KG1 (cell line): ENCODE measurements around the gene RDH5.
A peak's percentile ranks its signal among the peaks of the same experiment; 100 is the strongest.

Source experiments
- DNase-seq: peaks from one replicate; lab custom pipeline; 2025; lab: John Stamatoyannopoulos, UW

The RDH5 gene

DNA sequence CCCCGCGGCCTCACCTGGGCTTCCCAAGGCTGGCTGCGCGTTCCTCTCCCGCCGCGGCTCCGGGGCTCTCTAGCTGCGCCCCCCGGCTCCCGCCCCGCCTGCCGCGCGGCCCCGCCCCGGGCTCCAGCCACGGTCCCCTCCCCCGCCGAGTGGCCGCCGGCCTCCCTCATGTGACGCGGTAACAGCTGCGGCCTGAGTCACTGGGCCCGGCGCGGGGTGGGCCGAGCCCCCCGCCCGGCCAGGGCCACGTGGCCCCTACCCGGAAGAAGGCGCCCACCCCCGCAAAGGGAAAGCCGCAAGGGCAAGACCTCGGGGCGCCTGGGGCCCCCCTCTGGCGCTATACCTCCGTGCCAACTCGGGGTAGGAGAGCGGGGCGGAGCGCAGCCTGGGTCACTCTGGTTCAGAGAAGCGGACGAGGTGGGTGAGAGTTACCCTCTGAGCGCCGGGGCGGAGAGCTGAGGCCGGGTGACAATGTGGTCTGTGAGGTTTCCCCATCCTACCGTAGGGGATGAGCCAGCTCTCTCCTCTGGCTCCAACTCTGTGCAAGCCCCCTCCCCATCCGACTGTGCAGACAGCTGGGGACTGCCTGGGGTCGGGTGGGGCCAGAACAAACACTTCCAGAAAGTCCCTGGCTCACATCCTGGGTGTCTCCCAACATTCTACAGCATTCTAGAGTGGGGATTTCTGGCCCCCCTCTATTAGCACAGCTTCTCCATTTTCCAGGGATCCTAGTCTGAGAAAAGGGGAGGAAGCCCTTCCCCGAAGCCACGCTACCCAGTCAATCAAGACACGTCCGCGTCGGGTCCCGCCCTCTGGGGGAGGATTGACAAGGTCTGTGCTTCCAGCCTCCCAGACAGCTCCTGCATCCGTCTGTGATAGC lies 9.0 kb downstream of the RDH5 start, which contains the start of gene CD63:
CD63 (minus strand) TSS at position 71 of the 880 bp plus-strand sequence. CDS start 668 bp downstream, outside the sequence.
- DNase-seq = peak; percentile 55

DNA sequence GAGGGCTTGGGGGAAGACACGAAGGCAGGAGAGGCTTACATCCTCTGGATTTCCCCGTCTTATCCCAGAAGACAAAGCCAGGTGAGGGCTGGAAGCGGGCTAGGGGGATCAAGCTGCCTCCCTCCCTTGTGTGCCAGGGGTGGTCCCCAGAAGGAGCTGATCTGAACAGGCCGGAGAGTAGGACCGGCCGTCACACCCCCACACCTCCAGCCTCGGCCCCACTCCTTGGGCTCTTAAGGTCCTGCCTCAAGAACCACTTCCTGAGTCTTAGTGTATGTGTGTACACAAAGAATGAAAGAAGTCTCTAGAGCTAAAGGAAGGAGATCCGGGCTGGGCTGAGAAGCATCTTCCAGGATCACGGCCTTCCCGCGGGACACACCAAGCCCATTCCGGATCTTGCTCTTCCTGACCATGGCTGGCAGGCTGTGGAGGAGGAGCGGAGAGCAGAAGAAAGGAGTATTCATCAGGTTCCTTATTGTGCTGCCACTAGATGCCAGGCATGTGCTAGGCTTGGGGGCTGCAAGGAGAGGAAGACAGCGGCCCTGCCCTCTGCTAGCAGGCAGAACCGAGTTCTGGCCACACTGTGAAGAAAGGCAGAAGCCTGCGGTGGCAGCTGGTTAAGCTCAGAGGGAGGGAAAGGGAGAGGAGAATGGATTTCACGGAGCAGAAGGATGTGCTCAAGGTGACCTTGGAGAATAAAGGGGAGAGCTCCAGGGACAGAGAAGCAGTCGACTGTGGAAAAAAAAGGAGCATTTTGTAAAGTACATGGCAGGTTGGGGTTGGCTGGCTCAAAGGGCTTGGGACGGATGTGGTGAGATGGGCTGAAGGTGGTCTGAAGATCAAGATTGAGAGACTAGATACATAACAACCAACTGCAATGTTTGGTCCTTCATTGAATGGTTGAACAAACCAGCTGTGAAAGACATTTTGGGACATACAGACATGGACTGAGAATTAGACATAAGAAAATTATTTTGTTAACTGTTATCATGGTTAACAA lies 9.9 kb downstream of the RDH5 start:
- no peak for DNase-seq

DNA sequence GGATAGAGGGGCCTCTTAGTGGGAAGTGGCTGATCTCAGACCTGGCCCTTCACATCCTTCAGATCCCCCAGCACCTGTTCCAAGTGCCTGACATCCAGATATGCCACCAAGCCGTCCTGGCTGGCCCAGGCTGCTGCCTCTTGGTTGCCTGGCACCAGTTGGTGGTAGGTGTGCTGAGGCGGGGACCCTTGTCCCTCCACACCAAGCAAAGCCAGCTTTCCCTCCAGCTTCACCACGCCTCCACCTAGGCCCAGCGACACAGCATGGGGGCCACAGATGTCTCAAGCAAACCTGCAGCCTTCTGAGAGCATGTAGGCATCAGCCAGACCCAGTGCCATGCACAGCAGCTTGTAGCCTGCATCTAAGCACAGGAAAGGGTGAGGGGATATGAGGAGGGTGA lies 12.1 kb downstream of the RDH5 start:
- no peak for DNase-seq

DNA sequence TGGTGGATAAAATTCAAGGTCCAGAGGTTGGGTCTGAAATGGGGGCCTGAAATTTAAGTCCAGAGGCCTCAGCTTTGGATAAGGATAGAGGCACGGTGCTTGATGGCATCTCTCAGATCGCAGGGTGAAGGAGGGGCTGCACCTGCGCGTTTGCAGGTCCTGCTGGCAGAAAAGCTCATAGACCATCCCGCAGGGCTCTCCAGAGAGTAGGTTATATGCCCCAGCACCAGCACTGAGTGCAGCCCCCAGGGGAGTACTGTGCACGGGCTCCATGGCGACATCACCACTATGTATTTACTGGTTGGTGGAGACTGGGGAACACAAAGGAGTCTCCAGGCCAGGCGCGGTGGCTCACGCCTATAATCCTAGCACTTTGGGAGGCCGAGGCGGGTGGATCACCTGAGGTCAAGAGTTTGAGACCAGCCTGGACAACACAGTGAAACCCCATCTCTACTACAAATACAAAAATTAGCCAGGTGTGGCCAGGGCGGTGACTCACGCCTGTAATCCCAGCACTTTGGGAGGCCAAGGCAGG lies 12.9 kb downstream of the RDH5 start:
- no peak for DNase-seq

DNA sequence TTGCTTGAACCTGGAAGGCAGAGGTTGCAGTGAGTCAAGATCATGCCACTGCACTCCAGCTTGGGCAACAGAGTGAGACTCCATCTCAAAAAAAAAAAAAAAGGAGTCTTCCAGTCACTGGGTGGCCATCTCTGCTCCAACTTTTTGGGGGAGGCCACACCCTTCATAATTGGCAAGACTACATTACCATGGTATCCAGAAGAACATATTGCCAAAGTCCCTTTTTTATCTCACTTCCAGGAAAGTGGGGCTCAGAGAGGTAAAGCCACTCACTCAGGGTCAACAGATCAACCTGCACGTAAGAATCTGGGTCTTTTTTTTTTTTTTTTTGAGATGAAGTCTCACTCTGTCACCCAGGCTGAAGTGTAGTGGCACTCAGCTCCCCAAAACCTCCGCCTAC lies 13.7 kb downstream of the RDH5 start:
- no peak for DNase-seq

DNA sequence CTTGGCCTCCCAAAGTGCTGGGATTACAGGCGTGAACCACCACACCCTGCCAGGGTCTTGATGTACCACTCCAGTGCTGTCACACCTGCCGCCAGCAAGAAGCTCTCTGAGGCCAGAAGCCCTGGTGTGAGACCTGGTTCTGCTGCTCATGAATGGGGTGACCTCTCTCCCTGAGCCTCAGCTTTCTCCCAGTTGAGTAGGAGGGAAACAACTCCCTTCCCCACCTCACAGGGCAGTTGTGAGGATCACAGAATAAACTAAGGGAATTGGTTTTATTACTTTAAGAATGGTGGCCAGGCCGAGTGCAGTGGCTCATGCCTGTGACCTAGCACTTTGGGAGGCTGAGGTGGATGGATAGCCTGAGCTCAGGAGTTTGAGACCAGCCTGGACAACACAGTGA lies 14.4 kb downstream of the RDH5 start:
- DNase-seq = no peak

DNA sequence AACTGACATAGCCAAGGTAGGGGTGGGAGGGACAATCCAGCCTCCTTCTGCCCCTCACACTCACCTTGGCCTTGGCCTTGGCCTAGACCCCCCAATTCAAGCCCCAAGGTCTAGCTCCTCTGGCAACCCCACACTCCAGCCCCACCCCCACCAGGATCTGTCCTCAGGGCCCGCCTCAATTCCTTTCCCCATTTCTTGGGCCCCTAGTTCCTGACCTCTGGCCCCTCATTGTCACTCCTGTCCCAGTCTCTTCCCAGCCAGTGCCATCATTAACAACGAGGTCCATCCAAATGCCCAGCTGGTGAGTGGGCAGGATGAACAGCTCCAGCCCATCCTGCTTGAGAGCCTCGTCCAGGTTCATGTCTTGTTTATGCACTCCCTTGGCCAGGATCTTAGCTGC lies 15.9 kb downstream of the RDH5 start:
- no peak for DNase-seq

DNA sequence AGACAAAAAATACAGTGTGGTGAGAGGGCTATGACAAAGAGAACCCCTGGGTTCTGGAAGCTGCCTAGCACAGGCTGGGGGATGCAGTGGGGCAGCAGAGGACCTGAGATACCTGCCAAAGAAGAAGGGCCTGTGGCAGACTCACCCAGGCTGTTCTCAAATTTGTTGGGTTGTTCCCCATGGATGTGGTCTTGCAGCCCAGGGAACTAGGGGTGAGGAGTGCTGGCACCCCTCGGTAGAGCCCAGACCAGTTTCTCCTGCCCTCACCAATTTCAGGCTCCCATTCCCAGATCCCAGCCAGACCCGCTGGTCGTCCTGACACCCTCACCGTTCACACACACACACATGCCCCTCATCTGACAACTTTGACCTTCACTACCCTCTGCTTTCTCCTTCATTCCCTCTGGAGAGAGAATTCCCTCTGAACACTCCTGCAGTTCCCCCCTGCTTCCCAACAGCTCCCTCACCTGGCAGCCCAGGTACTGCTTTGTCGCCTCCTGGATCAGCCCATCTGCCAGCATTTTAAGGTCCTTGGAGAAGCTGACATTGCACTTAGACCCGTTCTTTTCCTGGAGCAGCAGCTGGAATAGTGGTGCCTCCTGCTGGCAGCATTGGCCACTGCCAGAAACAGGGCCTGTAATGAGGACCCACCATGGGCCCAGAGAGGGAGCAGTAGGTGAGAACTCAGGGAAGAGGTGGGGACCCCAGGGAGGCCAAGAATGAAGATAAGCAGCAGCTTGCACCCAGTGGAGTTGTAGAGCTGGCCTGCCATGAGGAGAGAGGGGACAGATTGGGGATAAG lies 16.8 kb downstream of the RDH5 start:
- DNase-seq = peak; percentile 29

DNA sequence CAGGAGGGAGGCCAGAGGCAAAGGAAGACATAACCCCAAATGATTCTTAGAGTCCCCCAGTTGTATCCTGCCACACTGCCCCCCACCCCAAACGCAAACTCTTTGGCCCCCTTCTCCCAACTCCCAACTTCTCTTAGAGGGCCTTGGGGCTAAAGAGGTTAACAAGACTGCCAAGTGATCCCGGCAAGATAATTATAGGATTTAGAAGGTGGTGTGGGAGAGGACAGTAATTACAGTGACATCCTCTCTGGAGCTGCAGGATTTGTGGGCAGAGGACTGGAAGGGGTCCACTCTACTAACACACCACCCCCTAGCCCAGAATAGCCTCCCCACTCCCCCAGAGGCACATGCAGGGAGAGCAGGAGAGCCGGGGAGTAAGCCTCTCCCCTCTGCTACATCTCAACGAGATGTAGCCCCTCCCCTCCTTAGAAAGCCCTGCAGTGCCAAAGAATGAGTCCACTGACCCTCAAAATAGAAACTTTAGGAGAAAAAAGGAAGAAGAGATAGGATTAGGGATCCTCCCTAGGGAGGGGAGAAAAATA lies 17.5 kb downstream of the RDH5 start:
- no peak for DNase-seq

DNA sequence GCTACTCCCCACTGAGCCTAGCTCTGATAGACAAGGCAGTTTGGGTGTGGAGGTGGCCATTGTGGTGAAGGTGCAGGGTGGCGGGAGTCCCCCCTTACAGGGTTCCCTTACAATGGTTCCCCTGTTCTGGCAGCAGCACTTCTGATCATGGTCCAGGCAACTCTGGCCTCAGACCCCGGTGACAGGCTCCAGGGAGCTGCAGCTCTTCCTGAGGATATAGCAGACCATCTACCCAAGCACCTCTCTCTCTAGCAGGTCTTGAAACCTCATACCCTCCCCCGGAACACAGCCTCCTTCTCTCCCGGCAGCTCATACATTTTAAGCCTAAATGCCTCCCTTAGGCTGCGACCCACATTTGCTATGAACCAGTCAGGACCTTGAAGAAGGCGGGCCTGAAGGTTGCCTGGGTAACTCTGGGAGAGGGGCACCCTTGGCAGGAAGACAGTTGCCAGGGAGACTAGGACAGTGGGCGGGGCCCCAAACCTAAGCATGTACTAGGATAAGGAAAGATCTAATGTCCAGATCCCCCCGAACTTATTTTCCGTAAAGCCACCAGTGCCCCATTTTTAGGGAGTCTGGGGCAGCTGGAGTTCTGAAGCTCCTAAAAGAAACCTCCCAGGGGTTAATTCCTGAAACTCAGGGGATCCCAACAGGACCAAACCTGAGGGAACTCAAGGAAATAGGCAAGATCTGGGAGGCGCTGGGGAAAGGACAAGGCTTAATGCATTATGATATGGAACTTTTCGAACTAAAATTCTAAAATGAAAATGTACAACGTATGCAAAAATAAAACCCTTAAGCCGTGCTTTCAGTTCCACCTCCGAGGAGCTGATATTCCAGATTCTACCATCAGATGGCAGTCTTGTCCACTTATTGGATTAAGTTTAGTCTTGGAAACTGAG lies 18.2 kb downstream of the RDH5 start:
- peak; percentile 60 for DNase-seq

DNA sequence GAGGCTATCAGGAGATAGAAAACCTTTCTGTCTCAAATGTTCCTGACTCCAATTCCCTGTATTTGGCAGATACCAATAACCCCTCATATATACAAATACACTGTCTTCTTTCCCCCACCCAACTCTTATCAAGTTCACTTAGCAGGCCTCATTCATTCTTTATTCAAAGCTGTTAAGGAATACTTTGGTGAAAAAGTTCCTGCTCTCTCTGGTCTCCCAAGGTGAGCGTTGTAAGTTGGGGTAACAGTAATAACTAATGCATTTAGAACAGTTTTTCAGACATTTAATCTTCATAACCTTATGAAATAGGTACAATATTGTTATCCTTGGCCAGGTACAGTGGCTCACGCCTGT lies 18.8 kb downstream of the RDH5 start:
- no peak for DNase-seq

DNA sequence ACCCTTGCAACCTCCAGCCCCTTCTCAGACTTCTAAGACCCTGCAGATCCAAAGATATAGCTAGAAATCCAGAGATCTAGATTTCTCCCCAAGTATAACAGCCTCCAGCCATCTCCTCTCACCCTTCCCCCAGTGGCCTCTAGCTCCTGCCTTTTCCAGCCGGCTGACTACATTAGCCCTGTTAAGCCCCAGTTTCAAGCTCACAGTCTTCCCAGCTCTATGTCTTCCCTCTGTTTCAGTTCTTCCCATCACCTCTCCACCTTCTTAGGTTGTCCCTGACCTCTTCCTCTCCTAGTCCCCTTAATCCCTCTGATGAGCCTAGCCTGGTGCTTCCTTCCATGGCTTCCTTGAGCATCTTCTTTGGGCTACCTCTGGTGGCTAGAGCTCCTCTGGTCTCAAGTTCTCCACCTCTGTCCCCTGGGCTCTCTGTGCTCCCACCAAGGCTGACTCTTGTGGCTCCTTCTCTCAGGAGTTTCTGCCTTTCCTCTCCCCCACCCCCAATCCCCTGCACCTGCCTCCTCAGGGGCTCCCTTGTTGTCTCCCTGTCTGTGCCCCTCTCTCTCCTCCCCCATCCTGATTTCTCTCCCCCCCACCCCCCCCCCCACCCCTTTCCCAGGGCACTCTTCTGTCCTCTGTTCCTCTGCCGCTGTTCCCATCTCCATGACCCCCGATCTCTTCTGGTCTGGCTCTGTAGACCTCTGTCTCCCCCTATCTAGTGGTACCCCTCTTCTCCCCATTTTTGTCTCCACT lies 21.9 kb downstream of the RDH5 start:
- DNase-seq = no peak

DNA sequence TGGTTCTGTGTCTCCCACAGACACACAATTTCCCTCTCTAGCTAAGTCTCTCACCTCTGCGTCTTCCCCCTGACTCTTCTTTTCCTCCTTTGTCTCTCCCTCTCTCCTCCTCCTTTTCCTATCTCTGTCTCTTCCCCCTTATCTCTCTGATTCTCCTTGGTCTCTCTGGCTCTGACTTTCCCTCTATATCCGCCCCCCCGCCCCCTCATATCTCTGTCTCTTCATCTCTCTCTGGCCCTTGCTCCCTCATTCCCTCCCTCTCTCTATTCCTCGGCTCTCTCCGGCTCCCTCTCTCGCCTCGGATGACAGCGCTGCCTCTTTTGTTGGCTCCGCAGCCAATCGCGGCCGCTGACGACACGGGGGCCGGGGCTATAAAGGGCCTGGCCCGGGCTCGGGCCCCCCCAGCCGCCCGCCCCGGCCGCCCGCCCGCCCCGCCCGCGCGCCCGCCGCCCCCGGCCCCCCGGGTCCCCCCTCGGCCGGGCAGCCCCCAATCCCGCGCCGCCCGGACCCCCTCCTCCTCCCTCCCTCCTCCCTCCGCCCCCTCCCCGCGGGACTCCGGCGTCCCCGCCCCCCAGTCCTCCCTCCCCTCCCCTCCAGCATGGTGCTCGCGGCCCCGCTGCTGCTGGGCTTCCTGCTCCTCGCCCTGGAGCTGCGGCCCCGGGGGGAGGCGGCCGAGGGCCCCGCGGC lies 22.7 kb downstream of the RDH5 start, which contains the start of gene GDF11:
GDF11 (plus strand) TSS at position 404 of the 687 bp plus-strand sequence; CDS start at position 599, 195 bp downstream.
- no peak for DNase-seq

DNA sequence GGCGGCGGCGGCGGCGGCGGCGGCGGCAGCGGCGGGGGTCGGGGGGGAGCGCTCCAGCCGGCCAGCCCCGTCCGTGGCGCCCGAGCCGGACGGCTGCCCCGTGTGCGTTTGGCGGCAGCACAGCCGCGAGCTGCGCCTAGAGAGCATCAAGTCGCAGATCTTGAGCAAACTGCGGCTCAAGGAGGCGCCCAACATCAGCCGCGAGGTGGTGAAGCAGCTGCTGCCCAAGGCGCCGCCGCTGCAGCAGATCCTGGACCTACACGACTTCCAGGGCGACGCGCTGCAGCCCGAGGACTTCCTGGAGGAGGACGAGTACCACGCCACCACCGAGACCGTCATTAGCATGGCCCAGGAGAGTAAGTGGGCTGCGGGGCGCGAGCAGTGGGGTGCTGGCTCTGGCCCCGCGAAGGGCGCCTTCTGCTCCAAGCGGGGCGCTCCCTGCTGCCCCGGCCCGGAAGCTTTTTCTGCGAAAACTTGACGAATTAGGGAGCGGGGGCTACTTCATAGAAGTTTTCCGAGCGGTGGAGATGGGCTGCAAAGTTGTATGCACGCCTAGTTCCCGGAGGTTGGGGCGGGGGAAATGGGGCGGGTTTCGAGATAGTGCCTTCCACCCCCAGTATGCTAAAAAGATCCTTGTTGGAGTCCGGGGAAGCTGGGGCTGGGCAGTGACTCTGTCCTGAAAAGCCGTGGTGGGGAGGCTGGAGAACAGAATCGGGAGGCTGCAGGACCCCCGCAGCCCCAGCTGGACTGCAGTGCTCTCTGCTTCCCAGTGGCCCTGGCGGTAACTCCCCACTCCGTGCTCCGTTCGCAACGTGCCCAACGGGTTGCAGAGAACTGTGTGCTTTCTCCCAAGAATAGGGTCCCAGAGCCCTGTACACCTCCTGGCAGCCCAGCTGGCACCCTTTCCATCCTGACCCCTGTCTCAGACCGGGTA lies 23.5 kb downstream of the RDH5 start:
- DNase-seq = no peak

DNA sequence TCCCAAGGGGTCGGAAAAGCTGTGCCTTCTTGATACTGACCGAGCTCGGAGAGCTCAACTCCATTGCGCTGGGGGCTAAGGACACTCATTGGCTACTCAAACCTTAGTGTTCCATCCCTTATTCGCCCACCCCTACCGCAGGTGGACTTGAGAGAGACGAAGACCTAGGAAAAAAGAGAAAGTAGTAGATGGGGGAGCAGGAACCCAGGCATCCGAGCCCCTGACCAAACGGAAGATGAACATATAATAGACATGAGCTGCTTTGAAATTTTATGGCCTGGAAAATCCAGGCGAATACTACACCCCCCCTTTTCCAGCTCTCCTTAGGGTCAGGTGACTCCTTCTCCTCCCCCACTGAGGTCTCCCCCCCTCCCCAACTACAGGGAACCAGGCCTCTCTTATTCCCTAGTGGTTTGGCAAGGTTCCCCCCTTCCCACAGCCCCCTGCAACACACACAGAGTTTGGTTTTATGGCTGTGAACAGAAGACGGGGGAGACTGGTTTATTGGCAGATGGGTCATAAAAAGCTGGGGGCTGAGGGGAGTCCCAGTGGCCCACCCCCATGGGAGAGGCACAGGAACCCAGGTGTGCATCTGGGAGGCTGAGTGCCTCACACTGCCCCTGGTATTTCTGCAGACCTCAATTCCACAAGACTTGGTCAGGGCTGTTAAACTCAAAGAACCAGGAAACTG lies 24.3 kb downstream of the RDH5 start:
- no peak for DNase-seq

DNA sequence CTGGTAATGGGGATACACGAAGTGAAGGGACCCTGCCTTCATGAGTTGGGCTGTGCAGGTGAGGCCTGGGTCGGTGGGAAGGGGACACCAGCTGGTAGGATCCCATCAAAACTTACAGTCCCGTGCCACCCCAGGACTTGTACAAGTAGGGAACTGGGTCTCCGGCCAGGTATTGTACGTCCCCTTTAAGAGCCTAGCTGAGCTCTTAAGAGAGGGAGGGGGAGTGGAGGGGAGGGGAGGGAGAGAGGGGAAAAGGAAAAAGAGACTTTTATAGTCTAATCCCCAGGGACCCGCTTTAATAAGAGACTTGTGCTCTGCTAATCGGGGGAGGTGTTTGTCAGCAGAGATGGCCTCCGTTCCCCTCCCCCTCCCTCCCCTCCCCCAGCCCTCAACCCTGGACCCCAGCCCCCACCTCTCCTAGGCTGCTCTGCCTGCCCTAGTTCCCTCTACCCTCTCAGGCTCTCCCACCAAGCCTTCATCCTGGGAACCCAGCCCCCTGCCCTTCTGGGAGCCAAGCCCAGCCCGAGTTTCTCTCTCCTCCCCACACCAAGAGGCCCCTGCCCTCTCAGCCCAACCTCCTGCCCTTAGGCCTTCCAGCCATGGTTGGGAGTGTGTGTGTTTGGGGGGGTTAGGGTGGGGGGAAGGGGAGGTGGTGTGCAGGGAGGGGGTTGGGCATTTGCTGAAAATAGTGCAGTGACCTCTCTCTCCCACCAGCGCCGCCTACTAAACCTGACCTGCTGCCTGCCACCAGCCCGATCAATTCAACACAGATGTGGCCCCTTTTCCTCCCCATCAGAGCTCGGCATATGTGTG lies 25.4 kb downstream of the RDH5 start:
- no peak for DNase-seq
